Endothelial cell of umbilical vein (primary cell): ENCODE data around the gene DIP2A. TPM values are rescaled to one million over a fixed set of nuclear protein-coding genes. Genes with fewer than 3 reads are reported as not detected.

Source experiments
- BruUV-seq: library from RNA; stranded (reverse); fragments of 400-500 nt; replicated peaks from 2 replicates; lab custom pipeline; 2021; lab: Mats Ljungman, UMichigan
- CTCF ChIA-PET: fragments of 300-600, 350-600 bp; sonication (Branson Sonifier 250); formaldehyde crosslinking; loops from one replicate; lab custom pipeline; 2021; ENCODE audit warnings: antibody characterized with exemption, inconsistent platforms; lab: Charles Lee
- POLR2A ChIA-PET: fragments of 300-600, 350-600 bp; sonication (Branson Sonifier 250); formaldehyde crosslinking; loops from one replicate; lab custom pipeline; 2021; ENCODE audit warnings: antibody characterized with exemption, inconsistent platforms; lab: Charles Lee
- DNase-seq: peaks from one replicate; pipeline ENCODE4 v3.0.0-alpha.2; 2011; ENCODE audit warnings: low read depth, low spot score
- FAIRE-seq: peaks from 2 replicates; lab custom pipeline; 2011; peaks lifted over from hg19 to GRCh38; lab: Jason Lieb, UNC
- H2AFZ ChIP-seq: 2 replicates; pipeline ENCODE4 v1.6.0; 2012; ENCODE audit warnings: low read depth, low read length, control low read depth, inconsistent platforms
- H3K27ac ChIP-seq: 2 replicates; pipeline ENCODE4 v1.5.1; 2011; ENCODE audit warnings: low read depth, mild to moderate bottlenecking, control low read depth, low read length, moderate library complexity; ENCODE audit not compliant: insufficient read depth
- H3K27me3 ChIP-seq, 2 experiments: 2 replicates each; pipeline versions ENCODE4 v1.6.0 to v1.6.1; 2011; ENCODE audit warnings: low read length in 2 of 2, mixed read lengths in 1 of 2; ENCODE audit not compliant: control insufficient read depth in 2 of 2, insufficient read depth in 2 of 2
- H3K36me3 ChIP-seq, 2 experiments: 2 replicates in 1 of 2; 3 replicates in 1 of 2; pipeline ENCODE4 v1.5.1; 2011; ENCODE audit warnings: low read length in 2 of 2, mild to moderate bottlenecking in 1 of 2, moderate library complexity in 1 of 2; ENCODE audit not compliant: control insufficient read depth in 2 of 2, insufficient read depth in 2 of 2; ENCODE audit errors: extremely low read depth in 1 of 2
- H3K4me1 ChIP-seq: 3 replicates; pipeline ENCODE4 v1.5.1; 2011; ENCODE audit warnings: mild to moderate bottlenecking, low read length; ENCODE audit not compliant: control insufficient read depth, insufficient read depth; ENCODE audit errors: extremely low read depth
- H3K4me2 ChIP-seq: 2 replicates; pipeline ENCODE4 v1.6.1; 2011; ENCODE audit warnings: low read length, control low read depth, mixed read lengths; ENCODE audit not compliant: insufficient read depth
- H3K4me3 ChIP-seq, 3 experiments: fragments of 200-600 bp in 1 of 3; sonication (generic), shearing (Covaris generic) in 1 of 3; replicated peaks in 1 of 3; 2 replicates each; pipeline ENCODE4 v1.5.1; 2011 to 2016; ENCODE audit warnings: control low read depth in 3 of 3, low read length in 3 of 3, mild to moderate bottlenecking in 2 of 3, inconsistent platforms in 1 of 3, low read depth in 1 of 3, moderate library complexity in 1 of 3; ENCODE audit not compliant: insufficient read depth in 1 of 3
- H3K79me2 ChIP-seq: 2 replicates; pipeline ENCODE4 v1.6.0; 2012; ENCODE audit warnings: low read length, inconsistent platforms; ENCODE audit not compliant: control insufficient read depth, insufficient read depth
- H3K9ac ChIP-seq: replicated peaks from 2 replicates; pipeline ENCODE3; 2011; ENCODE audit warnings: low read length, control low read depth; ENCODE audit not compliant: insufficient read depth; ENCODE audit errors: extremely low read depth
- H3K9me1 ChIP-seq: replicated peaks from 3 replicates; pipeline ENCODE4 v1.6.0; 2011; ENCODE audit warnings: mild to moderate bottlenecking, low read length; ENCODE audit not compliant: control insufficient read depth, insufficient read depth; ENCODE audit errors: extremely low read depth
- H3K9me3 ChIP-seq: replicated peaks from 2 replicates; pipeline ENCODE4 v1.5.1; 2012; ENCODE audit warnings: low read length, inconsistent platforms; ENCODE audit not compliant: control insufficient read depth, insufficient read depth
- H4K20me1 ChIP-seq: replicated peaks from 2 replicates; pipeline ENCODE3; 2011; ENCODE audit warnings: mild to moderate bottlenecking, low read length; ENCODE audit not compliant: control insufficient read depth, insufficient read depth; ENCODE audit errors: extremely low read depth
- CTCF ChIP-seq, 2 donors: IDR thresholded peaks; 1 replicate in 1 of 2; 2 replicates in 1 of 2; pipeline ENCODE4 v1.5.1; 2011; ENCODE audit warnings: low read length in 2 of 2, mild to moderate bottlenecking in 2 of 2, moderate library complexity in 2 of 2, control low read depth in 1 of 2, inconsistent platforms in 1 of 2, low read depth in 1 of 2; ENCODE audit not compliant: insufficient read depth in 1 of 2; ENCODE audit errors: extremely low read depth in 1 of 2
- EZH2 ChIP-seq: IDR thresholded peaks from 2 replicates; pipeline ENCODE4 v1.6.1; 2012; ENCODE audit warnings: borderline replicate concordance, low read depth, mild to moderate bottlenecking, moderate library complexity, low read length, inconsistent platforms; ENCODE audit not compliant: severe bottlenecking
- FOS ChIP-seq: IDR thresholded peaks from 2 replicates; pipeline ENCODE4 v1.6.1; 2011; ENCODE audit warnings: mild to moderate bottlenecking, low read length, moderate library complexity, borderline replicate concordance; ENCODE audit not compliant: insufficient read depth
- GATA2 ChIP-seq: IDR thresholded peaks from 2 replicates; pipeline ENCODE4 v1.7.0; 2011; ENCODE audit warnings: low read depth, mild to moderate bottlenecking, moderate library complexity, mixed read lengths, low read length; ENCODE audit not compliant: insufficient read length, insufficient read depth
- JUN ChIP-seq: IDR thresholded peaks from 2 replicates; pipeline ENCODE4 v1.6.1; 2011; ENCODE audit warnings: borderline replicate concordance, low read depth; ENCODE audit not compliant: insufficient read length, insufficient read depth
- MAX ChIP-seq: IDR thresholded peaks from 2 replicates; pipeline ENCODE4 v1.6.1; 2011; ENCODE audit not compliant: insufficient read depth, insufficient read length
- MYC ChIP-seq: IDR thresholded peaks from one replicate; pipeline ENCODE4 v1.6.1; 2011; ENCODE audit warnings: mild to moderate bottlenecking, low read depth, low read length
- POLR2A ChIP-seq: IDR thresholded peaks from 2 replicates; pipeline ENCODE4 v1.6.1; 2012; ENCODE audit warnings: low read depth, mild to moderate bottlenecking, control low read depth, low read length
- POLR2AphosphoS5 ChIP-seq: IDR thresholded peaks from 2 replicates; pipeline ENCODE4 v1.6.1; 2012; ENCODE audit warnings: low read depth, mild to moderate bottlenecking, control low read depth, low read length, moderate library complexity; ENCODE audit not compliant: insufficient read depth
- dilution Hi-C: fragments of 300-500 bp; cut with MboI; formaldehyde crosslinking; loops from one replicate; pipeline ENCODE4 v1.15.0; 2019; ENCODE audit warnings: low sequenced_read_pairs; ENCODE audit not compliant: extremely low pct_ligation_motif_present
- intact Hi-C: fragments of 100-400 bp; cut with micrococcal nuclease; formaldehyde crosslinking; loops from one replicate; pipeline ENCODE4 v1.10.0; 2022
- polyA plus RNA-seq, 4 experiments: library from polyadenylated mRNA; depleted of rRNA in 3 of 4; stranded (reverse) in 3 of 4; unstranded in 1 of 4; fragments of >200 nt; gene quantifications; 2 replicates each; pipeline versions ENCODE4 v1.2.1 to v1.2.3, GENCODE V29; 2011 to 2012; ENCODE audit warnings: missing spikeins in 1 of 4
- total RNA-seq: library from RNA; stranded (reverse); gene quantifications from 2 replicates; pipeline ENCODE4 v1.2.3, GENCODE V29; 2021

The DIP2A gene
- total and polyA plus RNA-seq, 2 donors (not counting 3 experiments of a cell fraction or from before 2014, with no cell fraction given): 34.5 to 62.1 TPM

- Histone ChIP-seq H3K4me2 (no peak overlapping the region), H3K27me3 (no peaks in the 10 kb centered on the region), H3K9me1 (no peaks in the 10 kb centered on the region), H3K9me3 (no peaks in the 10 kb centered on the region), H3K36me3 (peaks cover 19 to 22% of the 10 kb centered on the region in 2 experiments), H3K9ac (no peak overlapping the region), H3K79me2 (peaks cover 15% of the 10 kb centered on the region), H4K20me1 (no peaks in the 10 kb centered on the region), H3K27ac (no peak overlapping the region), H3K4me3 (no peak overlapping the region), H2AFZ (no peak overlapping the region), H3K4me1 (peaks cover 9% of the 10 kb centered on the region)
- BruUV-seq: no TSS peak
- FAIRE-seq (no peak), DNase-seq (no peak)
- no peak for TF ChIP-seq CTCF (IDR thresholded peaks at IDR 0.05; ENCODE audit: extremely low read depth in 1 of 2, insufficient read depth in 1 of 2, low read depth in 1 of 2, low read length in 2 of 2)
- TF ChIP-seq GATA2: no peak
- no peak for TF ChIP-seq MYC
- no peak for TF ChIP-seq MAX
- no peak for TF ChIP-seq POLR2AphosphoS5
- TF ChIP-seq EZH2: no peak
- TF ChIP-seq FOS: no peak
- no peak for TF ChIP-seq JUN
- no peak for TF ChIP-seq POLR2A
- intact Hi-C loops: loop anchor here (1.0 kb wide), 1 partner anchor 13 kb away; no protein-coding TSS in a partner anchor
- CTCF ChIA-PET: interaction anchor here (1.2 kb wide), 1 partner anchor 146 kb away, joined by 4 read pairs; no protein-coding TSS in a partner anchor
- POLR2A ChIA-PET: no interaction called here
- dilution Hi-C loops: no loop called here
These were observed 35.1 kb downstream of the DIP2A start for GRCh38 chr21:46493828-46494227.
